ENCODE data around the gene NOXO1.
"Not testable (repeated sequence)": the region's sequence is repeated elsewhere in the genome, so short reads cannot be mapped to it uniquely, and the experiment has no call there.

Gene NOXO1

DNA sequence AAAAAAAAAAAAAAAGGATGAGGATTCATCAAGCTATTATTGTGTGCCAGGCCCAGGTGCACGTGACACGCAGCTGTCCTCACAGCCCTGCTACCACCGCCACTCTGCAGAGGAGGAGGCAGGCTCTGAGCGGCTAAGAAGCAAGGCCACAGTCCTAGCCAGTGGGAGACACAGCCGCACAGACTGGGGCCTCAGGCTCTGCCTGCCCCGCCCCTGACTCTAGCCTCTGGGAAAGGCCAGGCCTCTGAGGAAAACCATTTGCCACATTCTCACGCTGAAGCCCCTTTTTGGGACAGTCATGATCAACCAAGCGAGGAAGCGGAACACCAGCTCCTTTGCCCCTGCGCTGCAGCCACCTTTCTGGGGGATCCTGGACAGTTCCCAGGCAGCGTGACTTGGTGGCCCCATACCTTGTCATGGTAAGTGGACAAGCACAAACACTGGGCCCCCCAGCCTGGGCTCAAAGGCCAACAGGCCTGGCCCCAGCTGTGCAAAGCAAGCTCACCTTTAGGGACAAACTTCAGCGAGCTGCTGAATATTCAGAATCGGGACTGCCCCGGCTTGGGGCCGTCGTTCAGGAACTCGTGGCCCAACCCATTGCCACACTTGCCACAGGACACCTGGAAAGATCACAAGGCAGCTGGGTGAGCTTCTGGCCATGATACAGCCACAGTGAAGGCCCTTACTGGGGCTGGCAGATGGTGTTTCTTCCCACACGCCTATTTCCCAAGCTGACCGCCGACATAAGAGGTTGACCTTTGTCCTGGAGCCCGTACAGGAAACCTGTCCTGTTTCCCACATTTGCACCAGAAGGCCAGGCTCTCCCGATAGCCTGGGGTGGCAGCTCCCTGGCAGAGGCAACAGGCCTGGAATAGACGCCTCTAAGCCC, 40.8 kb downstream of the NOXO1 start:
- DNase-seq = no peak

DNA sequence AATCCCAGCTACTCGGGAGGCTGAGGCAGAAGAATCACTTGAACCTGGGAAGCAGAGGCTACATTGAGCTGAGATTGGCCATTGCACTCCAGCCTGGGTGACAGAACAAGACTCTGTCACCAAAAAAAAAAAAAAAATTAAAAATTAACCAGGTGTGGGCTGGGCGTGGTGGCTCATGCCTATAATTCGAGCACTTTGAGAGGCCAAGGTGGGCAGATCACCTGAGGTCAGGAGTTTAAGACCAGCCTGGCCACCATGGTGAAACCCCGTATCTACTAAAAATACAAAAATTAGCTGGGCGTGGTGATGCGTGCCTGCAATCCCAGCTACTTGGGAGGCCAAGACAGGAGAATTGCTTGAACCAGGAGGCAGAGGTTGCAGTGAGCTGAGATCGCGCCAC, 41.4 kb downstream of the NOXO1 start:
- DNase-seq = not testable (repeated sequence)

- DNase-seq = no peak
Observed at GRCh38 chr16:1938910-1939309, 42.4 kb downstream of the NOXO1 start.

GRCh38 chr16:1938316-1938715, 43.0 kb downstream of the NOXO1 start:
- DNase-seq = no peak

GRCh38 chr16:1936945-1937479, 44.3 kb downstream of the NOXO1 start:
- DNase-seq = no peak

DNA sequence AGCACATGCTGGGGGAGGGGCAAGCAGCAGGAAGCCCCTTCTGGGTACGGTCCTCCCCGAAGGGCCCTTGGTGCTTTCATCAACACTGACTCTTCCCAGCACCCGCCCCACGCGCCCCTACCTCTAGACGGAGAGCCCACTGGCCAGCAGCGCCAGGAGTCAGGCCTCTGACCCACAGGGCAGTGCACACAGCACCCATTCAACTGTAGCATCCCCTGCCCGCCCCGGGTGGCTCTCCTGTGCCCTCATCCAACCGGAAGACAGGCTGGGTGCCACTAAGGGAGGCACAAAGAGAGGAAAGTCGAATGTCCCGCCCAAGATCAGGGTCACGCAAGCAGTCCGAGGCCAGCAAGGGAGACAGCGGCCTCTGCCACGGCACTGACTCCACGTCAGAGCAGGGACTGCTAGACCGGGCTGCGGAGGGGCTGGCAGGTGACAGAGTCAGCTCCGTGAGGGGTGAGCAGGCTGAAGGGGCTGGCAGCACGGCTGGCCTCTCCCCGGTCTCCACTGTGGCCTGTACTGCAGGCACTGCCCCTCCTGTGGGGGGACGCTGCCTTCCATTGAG, 48.1 kb downstream of the NOXO1 start:
- no peak for DNase-seq

- DNase-seq = no peak
Observed at GRCh38 chr16:1932050-1933028, 48.9 kb downstream of the NOXO1 start.

GRCh38 chr16:1930338-1930720, 50.9 kb downstream of the NOXO1 start:
- DNase-seq = no peak

DNA sequence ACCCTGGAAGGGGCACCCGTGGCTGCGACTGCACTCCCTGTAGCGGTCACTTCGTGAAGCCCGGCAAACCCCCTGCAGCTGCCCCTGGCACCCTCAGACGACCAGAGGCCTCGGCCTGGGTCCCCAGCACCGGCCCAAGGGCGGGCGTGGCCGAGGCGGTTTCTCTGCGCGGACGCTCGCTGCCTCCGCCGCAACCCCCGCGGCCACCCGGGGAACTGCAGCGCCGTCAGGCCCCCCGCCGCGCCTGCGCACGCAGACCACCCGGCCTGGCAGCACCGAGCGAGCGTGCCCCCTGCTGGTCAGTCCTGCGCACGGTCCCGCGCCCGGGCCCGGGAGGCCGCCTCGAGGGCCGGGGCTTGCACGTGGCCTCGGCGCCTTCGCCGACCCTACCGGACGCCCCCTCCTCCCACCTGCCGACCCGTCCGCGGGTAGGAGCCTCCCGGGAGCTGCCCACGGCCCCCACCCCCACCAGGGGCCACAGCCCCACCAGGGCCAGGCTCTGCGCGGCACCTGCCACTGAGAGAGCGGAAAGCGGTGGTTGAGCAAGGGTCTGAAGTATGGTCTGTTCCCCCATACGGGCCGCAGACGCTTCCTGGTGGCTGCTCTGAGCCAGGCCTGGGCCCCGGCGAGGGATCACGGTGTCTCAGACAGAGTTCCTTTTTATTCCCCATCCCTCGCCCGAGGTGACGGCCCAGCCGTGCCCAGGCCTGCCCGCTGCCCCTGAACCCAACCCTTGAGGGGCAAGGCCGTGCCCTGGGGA, 51.5 kb downstream of the NOXO1 start:
- peak; percentile 80 to 84 for DNase-seq

DNA sequence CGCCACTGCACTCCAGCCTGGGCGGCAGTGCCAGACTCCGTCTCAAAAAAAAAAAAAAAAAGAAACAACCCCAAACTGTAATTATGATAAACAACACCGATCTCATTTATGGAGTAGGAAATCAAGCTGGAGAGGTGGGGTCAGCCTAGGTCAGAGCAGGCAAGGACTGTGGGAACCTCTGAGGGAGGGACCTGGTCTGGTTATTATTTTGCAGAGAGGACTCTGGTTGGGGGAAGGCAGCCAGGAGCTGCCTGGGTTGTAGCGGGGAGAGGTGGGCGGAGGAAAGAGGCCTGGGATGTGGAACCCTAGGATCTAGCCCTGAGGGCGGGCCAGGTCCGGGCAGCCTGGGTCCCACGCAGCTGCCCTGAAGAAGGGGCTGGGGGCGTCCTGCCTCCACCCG, 52.2 kb downstream of the NOXO1 start:
- DNase-seq = peak in 1 of 2 experiments; percentile 27

All from NCI-H2081 (cell line).